Hematopoietic multipotent progenitor cell (in vitro differentiated cells): ENCODE results near the gene LDAH. TPM values are rescaled to one million over a fixed set of nuclear protein-coding genes. Genes with fewer than 3 reads are reported as not detected.

Source experiments
- DNase-seq, 3 donors: peaks; one replicate each; pipeline ENCODE4 v3.0.0-alpha.2; 2011 to 2015; ENCODE audit warnings: low read depth in 2 of 3, low spot score in 2 of 3
- total RNA-seq: library from RNA; depleted of rRNA; stranded (reverse); fragments of >200 nt; gene quantifications from one replicate; pipeline ENCODE4 v1.2.3, GENCODE V29; 2012

LDAH gene
- total RNA-seq, 1 donor: 13.7 TPM

- DNase-seq: no peak
Observed at GRCh38 chr2:20687260-20687832, 135.6 kb downstream of the LDAH start.

DNA sequence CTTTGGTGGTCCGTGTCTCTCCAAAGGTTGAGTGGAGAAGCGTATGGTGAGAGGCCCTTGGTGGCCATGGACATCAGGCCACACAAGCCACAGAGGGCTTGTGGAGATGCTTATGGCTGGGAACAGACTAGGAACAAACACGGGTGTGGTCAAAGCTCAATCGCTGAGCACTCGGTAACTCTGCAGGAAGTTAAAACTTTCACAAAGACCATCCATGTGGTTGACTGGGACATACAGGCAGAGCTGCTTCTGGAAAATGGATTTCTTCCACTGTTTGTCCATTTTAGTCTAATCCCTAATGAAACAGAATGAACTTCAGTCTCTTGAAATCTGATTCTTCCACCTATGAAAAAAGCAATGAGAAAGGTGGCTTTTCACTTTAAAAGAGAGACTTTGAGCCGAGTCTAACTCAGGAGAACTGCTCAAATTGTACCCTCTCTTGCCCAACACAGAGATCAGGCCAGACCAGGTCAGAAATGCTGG lies 138.3 kb downstream of the LDAH start:
- no peak for DNase-seq

- DNase-seq: peak in 1 of 3 donors; percentile 43
Observed at GRCh38 chr2:20682167-20682920, 140.6 kb downstream of the LDAH start.

GRCh38 chr2:20680744-20681375 lies 142.0 kb downstream of the LDAH start:
- DNase-seq: no peak

DNA sequence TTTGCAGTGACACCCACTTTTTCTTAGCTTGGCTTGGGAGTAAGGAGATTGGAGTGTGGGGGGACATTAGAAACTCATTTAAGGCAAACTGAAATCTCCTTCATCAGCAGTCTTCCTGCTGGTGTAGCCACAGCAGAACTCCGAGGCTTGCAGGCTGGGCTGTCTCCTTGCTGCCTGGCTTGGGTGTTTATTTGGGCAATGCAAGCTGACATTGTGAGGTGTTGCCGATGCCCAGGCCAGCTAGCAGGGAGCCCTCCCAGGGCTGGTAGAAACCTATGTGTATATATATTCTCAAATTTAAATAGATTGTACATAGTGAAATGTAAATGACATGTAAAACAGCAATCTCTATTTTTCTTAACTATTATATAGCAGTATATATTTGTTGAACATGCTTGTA lies 144.1 kb downstream of the LDAH start:
- no peak for DNase-seq

DNA sequence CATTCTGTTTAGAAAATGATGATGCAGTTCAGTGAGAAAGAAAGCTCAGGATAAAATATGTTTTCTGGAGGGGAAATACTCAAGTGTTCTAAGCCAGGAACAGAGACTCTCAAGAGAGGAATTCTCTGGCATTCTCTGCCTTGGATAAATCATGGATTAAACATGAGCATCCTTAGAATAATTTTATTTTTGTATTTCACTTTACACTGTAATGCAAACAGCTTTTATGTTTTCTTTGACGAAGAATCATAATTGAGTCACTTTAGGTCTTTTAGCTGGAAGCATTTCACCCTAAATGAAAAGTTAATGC lies 144.9 kb downstream of the LDAH start:
- no peak for DNase-seq

- no peak for DNase-seq
Observed at GRCh38 chr2:20677301-20678085, 145.4 kb downstream of the LDAH start.

DNA sequence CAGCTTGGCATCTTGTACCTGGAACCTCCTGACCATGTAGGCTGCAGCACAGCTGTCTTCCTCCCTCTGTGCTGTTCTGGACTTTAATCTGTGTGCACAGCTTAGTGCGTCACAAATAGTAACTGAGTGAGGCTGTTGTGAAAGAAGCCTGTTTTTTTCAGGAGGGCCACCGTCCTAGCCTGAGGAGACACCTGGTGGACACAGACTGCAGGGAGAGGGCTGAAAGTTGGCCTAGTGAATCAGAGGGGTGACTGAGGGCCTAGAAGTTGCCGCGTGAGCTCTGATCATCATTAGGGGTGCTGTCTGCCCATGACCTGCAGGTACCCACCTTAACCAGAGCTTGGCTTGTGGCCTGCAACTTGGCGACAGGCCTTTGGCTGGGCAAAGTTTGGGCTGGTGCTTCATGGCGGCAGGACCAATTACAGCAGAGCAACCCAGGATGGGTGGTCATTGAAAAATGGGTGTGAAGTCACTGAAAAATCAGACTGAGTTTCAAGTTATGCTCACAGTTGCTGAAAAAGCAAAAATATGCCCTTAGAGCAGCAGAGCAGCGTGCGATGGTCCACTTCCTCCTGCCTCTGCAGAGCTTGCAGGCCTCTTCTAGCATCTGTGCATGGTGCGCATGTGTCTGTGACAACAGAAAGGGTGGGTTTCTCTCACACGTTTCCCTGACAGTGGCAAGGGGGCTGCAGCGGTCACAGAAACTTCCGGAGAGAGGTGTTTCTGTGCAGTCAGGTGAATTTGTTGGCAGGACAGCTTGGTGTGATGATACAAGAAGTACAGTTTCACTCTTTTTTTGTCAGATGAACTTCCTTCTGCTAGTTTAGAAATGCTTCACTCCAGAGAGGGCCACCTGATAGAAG lies 146.3 kb downstream of the LDAH start:
- no peak for DNase-seq

- peak in 1 of 3 donors; percentile 51 for DNase-seq
Observed at GRCh38 chr2:20675701-20676352, 147.1 kb downstream of the LDAH start.

- DNase-seq: no peak
Observed at GRCh38 chr2:20674974-20675679, 147.8 kb downstream of the LDAH start.

- no peak for DNase-seq
Observed at GRCh38 chr2:20674309-20674965, 148.5 kb downstream of the LDAH start.

- DNase-seq: no peak
Observed at GRCh38 chr2:20673686-20674308, 149.1 kb downstream of the LDAH start.

GRCh38 chr2:20672201-20672951 lies 150.5 kb downstream of the LDAH start:
- no peak for DNase-seq

GRCh38 chr2:20671736-20672080 lies 151.2 kb downstream of the LDAH start:
- DNase-seq: no peak

DNA sequence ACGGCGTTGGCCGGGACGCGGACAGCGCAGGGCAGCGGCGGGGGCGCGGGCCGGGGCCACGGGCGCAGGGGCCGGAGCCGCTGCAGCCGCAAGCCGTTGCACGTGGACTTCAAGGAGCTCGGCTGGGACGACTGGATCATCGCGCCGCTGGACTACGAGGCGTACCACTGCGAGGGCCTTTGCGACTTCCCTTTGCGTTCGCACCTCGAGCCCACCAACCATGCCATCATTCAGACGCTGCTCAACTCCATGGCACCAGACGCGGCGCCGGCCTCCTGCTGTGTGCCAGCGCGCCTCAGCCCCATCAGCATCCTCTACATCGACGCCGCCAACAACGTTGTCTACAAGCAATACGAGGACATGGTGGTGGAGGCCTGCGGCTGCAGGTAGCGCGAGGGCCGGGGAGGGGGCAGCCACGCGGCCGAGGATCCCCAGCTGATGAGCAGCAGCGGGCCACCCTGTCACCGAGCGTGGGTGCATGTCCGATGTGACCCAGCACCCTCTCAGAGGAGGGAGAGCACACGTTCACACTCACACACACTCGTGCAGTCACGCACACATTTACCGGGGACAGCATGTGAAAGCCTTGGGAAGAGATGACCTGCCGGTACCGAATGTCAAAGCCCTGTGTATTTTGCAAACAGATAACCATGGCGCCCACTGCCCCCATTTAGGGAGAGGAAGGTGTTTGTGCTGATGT lies 151.7 kb downstream of the LDAH start:
- no peak for DNase-seq

- DNase-seq: no peak
Observed at GRCh38 chr2:20670315-20671035, 152.4 kb downstream of the LDAH start.
